IMR-90 (cell line): ENCODE measurements around the gene CDS1. TPM values are rescaled to one million over a fixed set of nuclear protein-coding genes. Genes with fewer than 3 reads are reported as not detected.

Experiments used
- ATAC-seq: fragments of 200-7000 bp; cut with Tn5 transposase; 2 replicates; pipeline ENCODE4 v1.9.1; 2020; ENCODE audit warnings: low read depth, mild to moderate bottlenecking, moderate library complexity
- BruUV-seq: library from RNA; stranded (reverse); fragments of 400-500 nt; replicated peaks from 2 replicates; lab custom pipeline; 2021; lab: Mats Ljungman, UMichigan
- CTCF ChIA-PET: fragments of 300-600 bp; formaldehyde crosslinking; extraction: SDS; loops from one replicate; lab custom pipeline; 2021; ENCODE audit warnings: antibody characterized with exemption; lab: Yijun Ruan, JAX
- POLR2A ChIA-PET: fragments of 300-600 bp; sonication (Branson Sonifier 250); formaldehyde crosslinking; loops from one replicate; lab custom pipeline; 2022; ENCODE audit warnings: antibody characterized with exemption; ENCODE audit not compliant: unreplicated experiment; lab: Charles Lee
- DNase-seq: peaks from one replicate; pipeline ENCODE4 v3.0.0; 2013
- H2AFZ ChIP-seq: replicated peaks from 2 replicates; pipeline ENCODE3; 2013; ENCODE audit warnings: low read length, mild to moderate bottlenecking; ENCODE audit not compliant: poor library complexity
- H2AK5ac ChIP-seq: 2 replicates; pipeline ENCODE4 v1.6.1; 2013; ENCODE audit warnings: low read depth, low read length, inconsistent platforms
- H2AK9ac ChIP-seq: replicated peaks from 2 replicates; pipeline ENCODE3; 2013; ENCODE audit warnings: mild to moderate bottlenecking, low read depth, low read length, moderate library complexity; ENCODE audit not compliant: poor library complexity
- H2BK120ac ChIP-seq: 2 replicates; pipeline ENCODE4 v1.6.1; 2013; ENCODE audit warnings: low read depth, low read length, inconsistent platforms
- H2BK15ac ChIP-seq: 3 replicates; pipeline ENCODE4 v1.6.1; 2013; ENCODE audit warnings: low read depth, low read length, inconsistent platforms
- H2BK20ac ChIP-seq: 2 replicates; pipeline ENCODE4 v1.6.1; 2013; ENCODE audit warnings: low read depth, mild to moderate bottlenecking, inconsistent platforms, low read length, moderate library complexity
- H2BK5ac ChIP-seq: 2 replicates; pipeline ENCODE4 v1.6.1; 2013; ENCODE audit warnings: mild to moderate bottlenecking, low read depth, low read length, inconsistent platforms; ENCODE audit not compliant: poor library complexity, severe bottlenecking
- H3K14ac ChIP-seq: replicated peaks from 2 replicates; pipeline ENCODE4 v1.6.1; 2013; ENCODE audit warnings: low read depth, low read length, inconsistent platforms
- H3K18ac ChIP-seq: 2 replicates; pipeline ENCODE4 v1.6.1; 2013; ENCODE audit warnings: low read depth, low read length, control low read depth
- H3K23ac ChIP-seq: 2 replicates; pipeline ENCODE4 v1.6.1; 2013; ENCODE audit warnings: low read depth, low read length, inconsistent platforms
- H3K27ac ChIP-seq: 2 replicates; pipeline ENCODE4 v1.5.1; 2013; ENCODE audit warnings: mild to moderate bottlenecking, control low read depth, low read length; ENCODE audit not compliant: insufficient read depth
- H3K27me3 ChIP-seq: 2 replicates; pipeline ENCODE4 v1.6.1; 2013; ENCODE audit warnings: low read length; ENCODE audit not compliant: control insufficient read depth, insufficient read depth
- H3K36me3 ChIP-seq: 2 replicates; pipeline ENCODE4 v1.6.1; 2013; ENCODE audit warnings: low read length, mixed read lengths; ENCODE audit not compliant: control insufficient read depth, insufficient read depth
- H3K4ac ChIP-seq: 2 replicates; pipeline ENCODE4 v1.6.1; 2013; ENCODE audit warnings: low read depth, low read length, inconsistent platforms
- H3K4me1 ChIP-seq: 2 replicates; pipeline ENCODE4 v1.6.1; 2013; ENCODE audit warnings: low read length, mixed read lengths; ENCODE audit not compliant: control insufficient read depth, insufficient read depth
- H3K4me2 ChIP-seq: 2 replicates; pipeline ENCODE4 v1.6.1; 2013; ENCODE audit warnings: low read depth, mild to moderate bottlenecking, control low read depth, low read length, moderate library complexity
- H3K4me3 ChIP-seq: 2 replicates; pipeline ENCODE4 v1.5.1; 2013; ENCODE audit warnings: low read depth, mild to moderate bottlenecking, control low read depth, low read length, moderate library complexity; ENCODE audit not compliant: insufficient read depth
- H3K56ac ChIP-seq: 2 replicates; pipeline ENCODE4 v1.6.1; 2013; ENCODE audit warnings: low read length, inconsistent platforms; ENCODE audit not compliant: insufficient read depth; ENCODE audit errors: extremely low read depth
- H3K79me1 ChIP-seq, 2 experiments: 2 replicates each; pipeline ENCODE4 v1.6.1; 2013; ENCODE audit warnings: low read length in 2 of 2, inconsistent platforms in 1 of 2, low read depth in 1 of 2
- H3K9ac ChIP-seq: 2 replicates; pipeline ENCODE4 v1.6.1; 2013; ENCODE audit warnings: low read depth, low read length, control low read depth
- H3K9me1 ChIP-seq: 2 replicates; pipeline ENCODE4 v1.6.1; 2013; ENCODE audit warnings: low read length, inconsistent platforms; ENCODE audit not compliant: insufficient read depth
- H3K9me3 ChIP-seq: 2 replicates; pipeline ENCODE4 v1.6.1; 2013; ENCODE audit warnings: low read length; ENCODE audit not compliant: control insufficient read depth, insufficient read depth
- H4K20me1 ChIP-seq: 2 replicates; pipeline ENCODE4 v1.6.1; 2013; ENCODE audit warnings: low read length, inconsistent platforms; ENCODE audit not compliant: insufficient read depth
- H4K5ac ChIP-seq: 2 replicates; pipeline ENCODE4 v1.6.1; 2013; ENCODE audit warnings: mild to moderate bottlenecking, low read depth, low read length, control low read depth
- H4K8ac ChIP-seq, 2 experiments: 2 replicates each; pipeline ENCODE4 v1.6.1; 2013; ENCODE audit warnings: low read depth in 2 of 2, low read length in 2 of 2, control low read depth in 1 of 2, inconsistent platforms in 1 of 2
- H4K91ac ChIP-seq: 2 replicates; pipeline ENCODE4 v1.6.1; 2013; ENCODE audit warnings: low read depth, low read length, inconsistent platforms; ENCODE audit not compliant: insufficient read depth
- CEBPB ChIP-seq: IDR thresholded peaks from 2 replicates; pipeline ENCODE4 v1.6.1; 2012; ENCODE audit warnings: low read depth, low read length, improper control_type of control experiment
- NFE2L2 ChIP-seq: fragments of 150-350 bp; IDR thresholded peaks from 2 replicates; pipeline ENCODE4 v1.6.1; 2016; ENCODE audit warnings: low read depth, mild to moderate bottlenecking, low read length
- RFX5 ChIP-seq: IDR thresholded peaks from 2 replicates; pipeline ENCODE4 v1.8.0; 2012; ENCODE audit warnings: low read depth, mild to moderate bottlenecking, low read length, moderate library complexity
- dilution Hi-C: fragments of 300-500 bp; cut with HindIII; formaldehyde crosslinking; loops from one replicate; pipeline ENCODE4 v1.14.3; 2018; ENCODE audit warnings: low sequenced_read_pairs; ENCODE audit not compliant: unreplicated experiment
- in situ Hi-C: fragments of 300-500 bp; cut with MboI; formaldehyde crosslinking; loops from 3 replicates; pipeline ENCODE4 v1.14.3; 2019; ENCODE audit warnings: low sequenced_read_pairs, inconsistent platforms, mixed read lengths
- intact Hi-C: fragments of 100-400 bp; cut with micrococcal nuclease; formaldehyde crosslinking; loops from 2 replicates; pipeline ENCODE4 v1.10.0; 2022
- polyA plus RNA-seq, 3 experiments: library from polyadenylated mRNA; depleted of rRNA; stranded (reverse); fragments of >200 nt; gene quantifications; 2 replicates each; pipeline ENCODE4 v1.2.3, GENCODE V29; 2012; ENCODE audit warnings: low replicate concordance in 1 of 3
- total RNA-seq: library from RNA; depleted of rRNA; stranded (reverse); fragments of >200 nt; gene quantifications from 2 replicates; pipeline ENCODE4 v1.2.3, GENCODE V29; 2012

Gene CDS1
- total and polyA plus RNA-seq, 2 of the 4 experiments (the other 2 are of a cell fraction): under 0.01 to 0.02 TPM

DNA sequence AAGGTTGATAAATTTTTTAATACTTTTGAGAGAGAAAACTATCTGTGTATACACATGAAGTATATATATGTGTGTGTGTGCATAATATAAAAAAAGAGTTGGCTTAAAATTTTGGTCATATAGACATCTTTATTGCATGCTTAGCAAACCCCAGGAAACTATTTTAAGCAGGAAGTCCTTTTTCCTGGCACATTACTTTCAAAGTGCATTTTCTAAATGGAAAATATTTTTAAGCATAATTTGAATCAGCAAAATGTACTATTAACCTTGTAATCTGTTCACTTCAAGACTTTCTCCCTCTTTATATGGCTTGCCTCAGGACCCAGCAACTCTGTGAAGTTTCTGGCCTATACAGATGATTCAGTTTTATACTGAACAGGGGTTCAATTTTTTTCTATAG, 106.3 kb downstream of the CDS1 start:
- no peak overlapping the region for H3K56ac ChIP-seq
- no peak overlapping the region for H3K23ac ChIP-seq
- intact Hi-C loops: no loop called here
- H4K20me1 ChIP-seq: peaks cover 16% of the 10 kb centered on the region
- H4K8ac ChIP-seq: no peak overlapping the region
- H2AK9ac ChIP-seq: no peak overlapping the region
- H2BK20ac ChIP-seq: no peak overlapping the region
- POLR2A ChIA-PET: no interaction called here
- H3K4me3 ChIP-seq: no peak overlapping the region
- DNase-seq (no peak), ATAC-seq (no peak)
- H3K27me3 ChIP-seq: no peaks in the 10 kb centered on the region
- H2BK15ac ChIP-seq: no peak overlapping the region
- H3K9me1 ChIP-seq: peaks cover 22% of the 10 kb centered on the region
- H3K9me3 ChIP-seq: no peaks in the 10 kb centered on the region
- peaks cover 0 to 16% of the 10 kb centered on the region in 2 experiments; a peak in 2 of 4 replicates for H3K79me1 ChIP-seq
- H3K27ac ChIP-seq: no peak overlapping the region
- in situ Hi-C loops: no loop called here
- TF ChIP-seq NFE2L2 (no peak), RFX5 (no peak), CEBPB (no peak)
- H3K36me3 ChIP-seq: peaks cover 21% of the 10 kb centered on the region
- no peak overlapping the region for H4K91ac ChIP-seq
- no peak overlapping the region for H3K14ac ChIP-seq
- H2BK120ac ChIP-seq: no peak overlapping the region
- H3K4ac ChIP-seq: no peak overlapping the region
- H3K4me1 ChIP-seq: peaks cover 14% of the 10 kb centered on the region
- H3K9ac ChIP-seq: no peak overlapping the region
- H3K18ac ChIP-seq: no peak overlapping the region
- no TSS peak for BruUV-seq
- no peak overlapping the region for H3K4me2 ChIP-seq
- no peak overlapping the region for H2AFZ ChIP-seq
- no peak overlapping the region for H2BK5ac ChIP-seq
- CTCF ChIA-PET: interaction anchor here (0.6 kb wide), 1 partner anchor 57 kb away, joined by 3 read pairs; no protein-coding TSS in a partner anchor
- H2AK5ac ChIP-seq: no peak overlapping the region
- H4K5ac ChIP-seq: no peak overlapping the region
- dilution Hi-C loops: no loop called here
